ENCODE data around the gene NFU1.

GRCh38 chr2:69477627-69478026 lies 40.4 kb upstream of the NFU1 start:
- TF ChIP-seq CTCF (IDR thresholded peaks at IDR 0.05) (no peak), POLR2A (IDR thresholded peaks at IDR 0.05) (no peak), EP300 (IDR thresholded peaks at IDR 0.05; ENCODE audit: low read depth) (no peak)
